ENCODE data around the gene PFKL.
"Not testable (repeated sequence)": the region's sequence is repeated elsewhere in the genome, so short reads cannot be mapped to it uniquely, and the experiment has no call there.

GRCh38 chr21:44283211-44283785 is 16.6 kb upstream of the PFKL start:
- TF ChIP-seq CTCF (conservative IDR thresholded peaks at IDR 0.05 in 1 of 2, IDR thresholded peaks at IDR 0.05 in 1 of 2; ENCODE audit: low read depth in 1 of 2, low read length in 2 of 2); EZH2 (IDR thresholded peaks at IDR 0.05; ENCODE audit: low read length, missing control alignments): not testable (repeated sequence)
